Suprapubic skin (tissue), 4 donors: ENCODE data around the gene ECE1. TPM values are rescaled to one million over a fixed set of nuclear protein-coding genes. Genes with fewer than 3 reads are reported as not detected.

ENCODE experiments used
- DNase-seq, 2 donors: peaks; one replicate each; pipeline ENCODE4 v3.0.0-alpha.2; 2019; ENCODE audit warnings: low spot score in 2 of 2
- H3K27ac ChIP-seq: fragments of 200-600 bp; sonication (generic); one replicate; pipeline ENCODE4 v1.5.1; 2019
- H3K27me3 ChIP-seq: fragments of 200-600 bp; sonication (generic); one replicate; pipeline ENCODE4 v1.5.1; 2019
- H3K36me3 ChIP-seq: fragments of 200-600 bp; sonication (generic); one replicate; pipeline ENCODE4 v1.5.1; 2019
- H3K4me1 ChIP-seq: fragments of 200-600 bp; sonication (generic); one replicate; pipeline ENCODE4 v1.5.1; 2019
- H3K4me3 ChIP-seq: fragments of 200-600 bp; sonication (generic); one replicate; pipeline ENCODE4 v1.5.1; 2019; ENCODE audit warnings: mild to moderate bottlenecking
- H3K9me3 ChIP-seq: fragments of 200-600 bp; sonication (generic); one replicate; pipeline ENCODE4 v1.5.1; 2019
- CTCF ChIP-seq, 2 donors: fragments of 200-600 bp in 1 of 2; fragments of 450-650 bp in 1 of 2; sonication (generic) in 1 of 2; IDR thresholded peaks; one replicate each; pipeline ENCODE4 v1.5.1; 2016 to 2019; ENCODE audit warnings: antibody characterized with exemption in 2 of 2, mild to moderate bottlenecking in 1 of 2, moderate library complexity in 1 of 2
- EP300 ChIP-seq: sonication (generic); formaldehyde crosslinking; IDR thresholded peaks from one replicate; pipeline ENCODE4 v1.6.1; 2017; ENCODE audit warnings: antibody characterized with exemption
- POLR2A ChIP-seq, 2 donors: fragments of 450-650 bp; IDR thresholded peaks; one replicate each; pipeline ENCODE4 v1.6.1; 2017; ENCODE audit warnings: antibody characterized with exemption in 2 of 2, mild to moderate bottlenecking in 2 of 2, moderate library complexity in 2 of 2
- POLR2AphosphoS5 ChIP-seq, 3 donors: sonication (generic); formaldehyde crosslinking; IDR thresholded peaks; one replicate each; pipeline ENCODE4 v1.6.1; 2017; ENCODE audit warnings: antibody characterized with exemption in 3 of 3
- WGBS: methylation state at CpG from one replicate; pipeline ENCODE4 v1.1.5; 2018; 5-methylcytosine and 5-hydroxymethylcytosine counted together
- total RNA-seq, 4 donors: library from RNA; depleted of rRNA; stranded (reverse); fragments of >200 nt; gene quantifications; one replicate each; pipeline ENCODE4 v1.1.0, GENCODE V29; 2016

The ECE1 gene
- total RNA-seq, 4 donors from 2014 or later = 40.8 to 64.2 (median 55.3) TPM

GRCh38 chr1:21249940-21250493 lies 40.2 kb downstream of the ECE1 start:
- no peaks in the 10 kb centered on the region for H3K9me3 ChIP-seq
- H3K4me3 ChIP-seq = no peak overlapping the region
- no peak overlapping the region for H3K27ac ChIP-seq
- no peaks in the 10 kb centered on the region for H3K27me3 ChIP-seq
- TF ChIP-seq EP300 (no peak), POLR2A (IDR thresholded peaks at IDR 0.05) (no peak), POLR2AphosphoS5 (IDR thresholded peaks at IDR 0.05) (no peak), CTCF (IDR thresholded peaks at IDR 0.05) (no peak)
- H3K36me3 ChIP-seq = peaks cover 49% of the 10 kb centered on the region
- H3K4me1 ChIP-seq = peaks cover 32% of the 10 kb centered on the region
- DNase-seq = no peak
- WGBS = 95% methylated on average over 9 of the region's 9 CpGs

GRCh38 chr1:21247892-21248715 lies 42.2 kb downstream of the ECE1 start:
- DNase-seq = no peak
- 95% methylated on average over 14 of the region's 14 CpGs for WGBS

GRCh38 chr1:21246905-21247642 lies 43.2 kb downstream of the ECE1 start:
- 88% methylated on average over 20 of the region's 20 CpGs for WGBS
- H3K36me3 ChIP-seq = peaks cover 76% of the 10 kb centered on the region
- no peaks in the 10 kb centered on the region for H3K27me3 ChIP-seq
- no peak overlapping the region for H3K27ac ChIP-seq
- no peak for DNase-seq
- TF ChIP-seq CTCF (IDR thresholded peaks at IDR 0.05) (no peak), EP300 (no peak), POLR2A (IDR thresholded peaks at IDR 0.05) (no peak), POLR2AphosphoS5 (IDR thresholded peaks at IDR 0.05) (no peak)
- H3K4me3 ChIP-seq = no peak overlapping the region
- no peaks in the 10 kb centered on the region for H3K9me3 ChIP-seq
- H3K4me1 ChIP-seq = peaks cover 7% of the 10 kb centered on the region

More at GRCh38 chr1:21247892-21248715, 42.2 kb downstream of the ECE1 start:
- TF ChIP-seq EP300 = no peak
- no peak for TF ChIP-seq CTCF (IDR thresholded peaks at IDR 0.05)
- TF ChIP-seq POLR2AphosphoS5 (IDR thresholded peaks at IDR 0.05) = no peak
- TF ChIP-seq POLR2A (IDR thresholded peaks at IDR 0.05) = no peak
- Histone ChIP-seq H3K4me1 (peaks cover 17% of the 10 kb centered on the region), H3K36me3 (peaks cover 68% of the 10 kb centered on the region), H3K9me3 (no peaks in the 10 kb centered on the region), H3K27ac (no peak overlapping the region), H3K27me3 (no peaks in the 10 kb centered on the region), H3K4me3 (no peak overlapping the region)

GRCh38 chr1:21245688-21246229 lies 44.5 kb downstream of the ECE1 start:
- H3K36me3 ChIP-seq = peaks cover 78% of the 10 kb centered on the region
- TF ChIP-seq POLR2AphosphoS5 (IDR thresholded peaks at IDR 0.05) (no peak), EP300 (no peak), POLR2A (IDR thresholded peaks at IDR 0.05) (no peak), CTCF (IDR thresholded peaks at IDR 0.05) (no peak)
- no peak for DNase-seq
- H3K4me3 ChIP-seq = no peak overlapping the region
- H3K27me3 ChIP-seq = no peaks in the 10 kb centered on the region
- no peaks in the 10 kb centered on the region for H3K4me1 ChIP-seq
- 96% methylated on average over 4 of the region's 4 CpGs for WGBS
- no peaks in the 10 kb centered on the region for H3K9me3 ChIP-seq
- no peak overlapping the region for H3K27ac ChIP-seq
